Measurements from ENCODE around the gene TRIM33.

- TF ChIP-seq CTCF (IDR thresholded peaks at IDR 0.05; ENCODE audit: low read length) (no peak), EZH2 (IDR thresholded peaks at IDR 0.05; ENCODE audit: borderline replicate concordance, low read length) (no peak)
These were observed 44.5 kb downstream of the TRIM33 start for GRCh38 chr1:114466334-114467014.
